Ovary (tissue), 3 donors: ENCODE measurements around the gene PCED1B.
A peak's percentile ranks its signal among the peaks of the same experiment; 100 is the strongest.

Experiments used
- EP300 ChIP-seq: sonication (generic); formaldehyde crosslinking; IDR thresholded peaks from one replicate; pipeline ENCODE4 v1.6.1; 2017; ENCODE audit warnings: antibody characterized with exemption
- POLR2A ChIP-seq: fragments of 450-650 bp; IDR thresholded peaks from one replicate; pipeline ENCODE4 v1.6.1; 2017; ENCODE audit warnings: antibody characterized with exemption, mild to moderate bottlenecking, moderate library complexity
- TF ChIP-seq, protein P1 (sequence below), 3 donors: fragments of 450-650 bp in 2 of 3; fragments of 200-600 bp in 1 of 3; IDR thresholded peaks; one replicate each; pipeline versions ENCODE4 v1.5.1 to v1.8.0; 2016 to 2022; ENCODE audit warnings: antibody characterized with exemption in 3 of 3, mild to moderate bottlenecking in 1 of 3
- donor health status: DM: no; HTN: no; CAD: no.

- TF ChIP-seq, protein P1, sequence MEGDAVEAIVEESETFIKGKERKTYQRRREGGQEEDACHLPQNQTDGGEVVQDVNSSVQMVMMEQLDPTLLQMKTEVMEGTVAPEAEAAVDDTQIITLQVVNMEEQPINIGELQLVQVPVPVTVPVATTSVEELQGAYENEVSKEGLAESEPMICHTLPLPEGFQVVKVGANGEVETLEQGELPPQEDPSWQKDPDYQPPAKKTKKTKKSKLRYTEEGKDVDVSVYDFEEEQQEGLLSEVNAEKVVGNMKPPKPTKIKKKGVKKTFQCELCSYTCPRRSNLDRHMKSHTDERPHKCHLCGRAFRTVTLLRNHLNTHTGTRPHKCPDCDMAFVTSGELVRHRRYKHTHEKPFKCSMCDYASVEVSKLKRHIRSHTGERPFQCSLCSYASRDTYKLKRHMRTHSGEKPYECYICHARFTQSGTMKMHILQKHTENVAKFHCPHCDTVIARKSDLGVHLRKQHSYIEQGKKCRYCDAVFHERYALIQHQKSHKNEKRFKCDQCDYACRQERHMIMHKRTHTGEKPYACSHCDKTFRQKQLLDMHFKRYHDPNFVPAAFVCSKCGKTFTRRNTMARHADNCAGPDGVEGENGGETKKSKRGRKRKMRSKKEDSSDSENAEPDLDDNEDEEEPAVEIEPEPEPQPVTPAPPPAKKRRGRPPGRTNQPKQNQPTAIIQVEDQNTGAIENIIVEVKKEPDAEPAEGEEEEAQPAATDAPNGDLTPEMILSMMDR (IDR thresholded peaks at IDR 0.05), result no peak
- TF ChIP-seq POLR2A (peak; percentile 35), EP300 (no peak)
Measured at GRCh38 chr12:47079468-47079980, at the start of gene PCED1B, which contains the start of gene AMIGO2.
